HepG2 (cell line): ENCODE data around the gene FAHD1. TPM values are rescaled to one million over a fixed set of nuclear protein-coding genes. Genes with fewer than 3 reads are reported as not detected.

ENCODE experiments used
- ATAC-seq: fragments of 200-7000 bp; cut with Tn5 transposase; 3 replicates; pipeline ENCODE4 v1.9.1; 2020; ENCODE audit warnings: mild to moderate bottlenecking, moderate library complexity
- BruUV-seq: library from RNA; stranded (reverse); fragments of 400-500 nt; replicated peaks from 2 replicates; lab custom pipeline; 2021; lab: Mats Ljungman, UMichigan
- CTCF ChIA-PET: fragments of 300-600 bp; formaldehyde crosslinking; extraction: SDS; loops from one replicate; lab custom pipeline; 2021; ENCODE audit warnings: low total read pairs, inconsistent platforms, low intra/inter-chr PET ratio; lab: Yijun Ruan, JAX
- POLR2A ChIA-PET: fragments of 350-600 bp; sonication (Branson Sonifier 250); formaldehyde crosslinking; loops from one replicate; lab custom pipeline; 2020; ENCODE audit warnings: antibody characterized with exemption, inconsistent platforms; lab: Yijun Ruan, JAX
- DNase-seq: peaks from one replicate; pipeline ENCODE4 v3.0.0-alpha.2; 2015; ENCODE audit warnings: low spot score
- FAIRE-seq: peaks from 3 replicates; lab custom pipeline; 2011; peaks lifted over from hg19 to GRCh38; lab: Jason Lieb, UNC
- H2AFZ ChIP-seq: one replicate; pipeline ENCODE4 v1.6.1; 2011; ENCODE audit warnings: low read length, inconsistent platforms
- H3K27ac ChIP-seq: fragments of 300-600 bp; 3 replicates; pipeline ENCODE4 v1.8.0; 2011; ENCODE audit warnings: mixed run types, mild to moderate bottlenecking, mixed read lengths, low read length, inconsistent platforms; ENCODE audit not compliant: insufficient read depth; ENCODE audit errors: extremely low read length
- H3K27me3 ChIP-seq, 2 experiments: fragments of 200-600 bp in 1 of 2; 2 replicates in 1 of 2; 3 replicates in 1 of 2; pipeline versions ENCODE4 v1.6.0 to v1.8.0; 2011; ENCODE audit warnings: low read length in 2 of 2, mild to moderate bottlenecking in 2 of 2, moderate library complexity in 2 of 2, inconsistent platforms in 1 of 2; ENCODE audit not compliant: insufficient read depth in 2 of 2, control insufficient read depth in 1 of 2
- H3K36me3 ChIP-seq, 2 experiments: fragments of 200-600 bp in 1 of 2; replicated peaks in 1 of 2; 2 replicates in 1 of 2; 3 replicates in 1 of 2; pipeline versions ENCODE4 v1.5.1 to v1.8.0; 2011; ENCODE audit warnings: low read length in 2 of 2, inconsistent platforms in 1 of 2; ENCODE audit not compliant: insufficient read depth in 2 of 2, control insufficient read depth in 1 of 2
- H3K4me1 ChIP-seq: 2 replicates; pipeline ENCODE4 v1.5.1; 2012; ENCODE audit warnings: low read length, inconsistent platforms; ENCODE audit not compliant: insufficient read depth
- H3K4me2 ChIP-seq: 2 replicates; pipeline ENCODE4 v1.6.0; 2011; ENCODE audit warnings: low read depth, low read length, inconsistent platforms
- H3K4me3 ChIP-seq, 3 experiments: fragments of 200-600 bp in 1 of 3; sonication (generic), shearing (Covaris generic) in 1 of 3; replicated peaks in 1 of 3; 2 replicates each; pipeline ENCODE4 v1.5.1; 2011 to 2016; ENCODE audit warnings: low read length in 3 of 3, inconsistent platforms in 2 of 3, low read depth in 2 of 3, mild to moderate bottlenecking in 2 of 3, control low read depth in 1 of 3, mixed read lengths in 1 of 3; ENCODE audit not compliant: insufficient read depth in 1 of 3
- H3K79me2 ChIP-seq: one replicate; pipeline ENCODE4 v1.6.1; 2011; ENCODE audit warnings: low read length, inconsistent platforms; ENCODE audit not compliant: insufficient read depth
- H3K9ac ChIP-seq: 2 replicates; pipeline ENCODE4 v1.6.0; 2011; ENCODE audit warnings: mild to moderate bottlenecking, low read depth, low read length, inconsistent platforms; ENCODE audit not compliant: insufficient read depth
- H3K9me3 ChIP-seq: 2 replicates; pipeline ENCODE4 v1.5.1; 2012; ENCODE audit warnings: mild to moderate bottlenecking, low read length
- H4K20me1 ChIP-seq: 2 replicates; pipeline ENCODE4 v1.6.0; 2011; ENCODE audit warnings: inconsistent platforms, mild to moderate bottlenecking, low read length, moderate library complexity; ENCODE audit not compliant: insufficient read depth
- ARNT ChIP-seq: fragments of 450-650 bp; IDR thresholded peaks from 2 replicates; pipeline ENCODE4 v1.6.1; 2017
- ATF5 ChIP-seq: sonication (generic); formaldehyde crosslinking; IDR thresholded peaks from 2 replicates; pipeline ENCODE4 v1.4.0; 2020; ENCODE audit warnings: mild to moderate bottlenecking, low read depth, missing genetic modification reagents
- CENPT ChIP-seq: sonication (generic); formaldehyde crosslinking; IDR thresholded peaks from 2 replicates; pipeline ENCODE4 v1.8.0; 2022; ENCODE audit warnings: low read depth, mild to moderate bottlenecking, moderate library complexity, missing genetic modification reagents
- DBP ChIP-seq: sonication (generic); formaldehyde crosslinking; IDR thresholded peaks from 2 replicates; pipeline ENCODE4 v1.4.0; 2020; ENCODE audit warnings: missing genetic modification reagents; ENCODE audit errors: not compliant biosample characterization
- E2F2 ChIP-seq: sonication (generic); formaldehyde crosslinking; IDR thresholded peaks from 2 replicates; pipeline ENCODE4 v1.4.0; 2020; ENCODE audit warnings: missing genetic modification reagents, borderline replicate concordance
- FOSL1 ChIP-seq: sonication (generic); formaldehyde crosslinking; IDR thresholded peaks from 2 replicates; pipeline ENCODE4 v1.9.0; 2021; ENCODE audit warnings: missing genetic modification reagents, borderline replicate concordance
- HOXA7 ChIP-seq: sonication (generic); formaldehyde crosslinking; IDR thresholded peaks from 2 replicates; pipeline ENCODE4 v1.8.1; 2022; ENCODE audit warnings: mild to moderate bottlenecking, missing genetic modification reagents, moderate library complexity
- NCOA2 ChIP-seq: sonication (generic); formaldehyde crosslinking; IDR thresholded peaks from 2 replicates; pipeline ENCODE4 v1.8.0; 2022; ENCODE audit warnings: inconsistent platforms
- NR0B2 ChIP-seq: sonication (generic); formaldehyde crosslinking; IDR thresholded peaks from 2 replicates; pipeline ENCODE4 v1.4.0; 2020; ENCODE audit warnings: mild to moderate bottlenecking, missing genetic modification reagents
- SIX4 ChIP-seq: sonication (generic); formaldehyde crosslinking; IDR thresholded peaks from 2 replicates; pipeline ENCODE4 v1.4.0; 2020; ENCODE audit warnings: missing genetic modification reagents
- SOX5 ChIP-seq: IDR thresholded peaks from 2 replicates; pipeline ENCODE4 v1.6.1; 2016; ENCODE audit warnings: borderline replicate concordance
- TEAD3 ChIP-seq: optimal IDR thresholded peaks from 2 replicates; pipeline ENCODE3; 2016; ENCODE audit warnings: borderline replicate concordance
- ZBTB37 ChIP-seq: sonication (generic); formaldehyde crosslinking; IDR thresholded peaks from 2 replicates; pipeline ENCODE4 v1.4.0; 2020; ENCODE audit warnings: mild to moderate bottlenecking, missing genetic modification reagents
- ZIK1 ChIP-seq: sonication (generic); formaldehyde crosslinking; IDR thresholded peaks from 2 replicates; pipeline ENCODE4 v1.5.0; 2020; ENCODE audit warnings: mild to moderate bottlenecking, low read depth, missing genetic modification reagents, borderline replicate concordance
- ZKSCAN1 ChIP-seq: fragments of 150-350 bp; IDR thresholded peaks from 2 replicates; pipeline ENCODE4 v1.6.1; 2014; ENCODE audit warnings: low read length
- ZNF780A ChIP-seq: sonication (generic); formaldehyde crosslinking; IDR thresholded peaks from 2 replicates; pipeline ENCODE4 v1.8.0; 2022; ENCODE audit warnings: mild to moderate bottlenecking, missing genetic modification reagents, moderate library complexity
- ZNF879 ChIP-seq: sonication (generic); formaldehyde crosslinking; IDR thresholded peaks from 2 replicates; pipeline ENCODE4 v1.8.1; 2023; ENCODE audit warnings: missing genetic modification reagents
- ZSCAN5A ChIP-seq: sonication (generic); formaldehyde crosslinking; IDR thresholded peaks from 2 replicates; pipeline ENCODE4 v1.8.0; 2022; ENCODE audit warnings: mild to moderate bottlenecking, missing genetic modification reagents, borderline replicate concordance
- WGBS: methylation state at CpG from one replicate; pipeline ENCODE4 v1.1.6; 2017; ENCODE audit warnings: low lambda C conversion rate; 5-methylcytosine and 5-hydroxymethylcytosine counted together
- in situ Hi-C: cut with HindIII; loops from 2 replicates; pipeline ENCODE4 v1.10.0; 2017; ENCODE audit warnings: low pct_unique_long_range_greater_than_20kb; ENCODE audit not compliant: extremely low pct_ligation_motif_present
- intact Hi-C: fragments of 100-400 bp; cut with micrococcal nuclease; formaldehyde crosslinking; loops from one replicate; pipeline ENCODE4 v1.10.0; 2022; ENCODE audit not compliant: unreplicated experiment
- polyA plus RNA-seq, 8 experiments: library from polyadenylated mRNA; depleted of rRNA in 3 of 8; stranded (reverse) in 7 of 8; unstranded in 1 of 8; fragments of >200 nt; fragmentation: Illumina TruSeq in 4 of 8; extraction: Trizol in 4 of 8; gene quantifications; 2 replicates each; pipeline versions ENCODE4 v1.2.1 to v1.2.3, GENCODE V29; 2011 to 2016; ENCODE audit warnings: low read depth in 4 of 8, missing spikeins in 1 of 8, mixed read lengths in 1 of 8; ENCODE audit not compliant: insufficient read depth in 1 of 8
- total RNA-seq, 5 experiments: library from RNA; depleted of rRNA; stranded (reverse); fragments of >200 nt; fragmentation: Illumina TruSeq; extraction: Trizol; gene quantifications; 2 replicates each; pipeline ENCODE4 v1.2.3, GENCODE V29; 2016; ENCODE audit warnings: low read depth in 1 of 5

FAHD1 gene
- total and polyA plus RNA-seq, 2 of the 13 experiments (the other 11 are each of a cell fraction or from before 2014, with no cell fraction given), result 39.0 to 45.3 TPM

GRCh38 chr16:1787056-1787321 lies 40.0 kb upstream of the FAHD1 start:
- no peak for FAIRE-seq
- Histone ChIP-seq H3K36me3 (peaks cover 4 to 7% of the 10 kb centered on the region in 2 experiments; a peak in 3 of 5 replicates), H3K4me3 (no peak overlapping the region), H3K9me3 (no peaks in the 10 kb centered on the region), H2AFZ (no peak overlapping the region)
- TF ChIP-seq ATF5 (no peak), ZNF879 (CRISPR knock-in tag) (no peak), NCOA2 (no peak), CENPT (no peak), ZSCAN5A (no peak), FOSL1 (no peak), ZKSCAN1 (no peak), E2F2 (CRISPR knock-in tag) (no peak), ARNT (no peak), ZNF780A (CRISPR knock-in tag) (no peak), TEAD3 (no peak), ZBTB37 (no peak), DBP (CRISPR knock-in tag) (no peak), SOX5 (no peak), HOXA7 (CRISPR knock-in tag) (no peak), NR0B2 (CRISPR knock-in tag) (no peak), ZIK1 (CRISPR knock-in tag) (no peak), SIX4 (no peak)
- TF ChIP-seq, all 625 proteins: peak for 0
- peaks cover 4% of the 10 kb centered on the region; the same call in 1 of the 2 replicates for H4K20me1 ChIP-seq
- no peak overlapping the region for H3K27ac ChIP-seq
- DNase-seq (no peak), ATAC-seq (no peak)
- peaks cover 10% of the 10 kb centered on the region for H3K4me1 ChIP-seq
- in situ Hi-C loops (no loop called here), intact Hi-C loops (no loop called here)
- H3K27me3 ChIP-seq, result peaks cover 0 to 2% of the 10 kb centered on the region in 2 experiments; a peak in 1 of 5 replicates
- 92% methylated on average over 2 of the region's 6 CpGs for WGBS
- no peak overlapping the region for H3K9ac ChIP-seq
- peaks cover 26% of the 10 kb centered on the region for H3K79me2 ChIP-seq
- ChIA-PET CTCF (no interaction called here), POLR2A (no interaction called here)
- no peak overlapping the region for H3K4me2 ChIP-seq
- BruUV-seq, result no TSS peak
